VCaP (cell line): ENCODE results near the gene PSMB7.

Experiments
- H3K27ac ChIP-seq: fragments of 450-650 bp; 2 replicates; pipeline ENCODE4 v1.5.1; 2017
- CTCF ChIP-seq: fragments of 450-650 bp; conservative IDR thresholded peaks from 2 replicates; pipeline ENCODE4 v1.5.1; 2017; ENCODE audit warnings: mild to moderate bottlenecking, moderate library complexity

Gene PSMB7

GRCh38 chr9:124377551-124378406, 37.5 kb downstream of the PSMB7 start:
- TF ChIP-seq CTCF: no peak
- no peak overlapping the region for H3K27ac ChIP-seq

GRCh38 chr9:124376329-124376728, 38.9 kb downstream of the PSMB7 start:
- no peak overlapping the region for H3K27ac ChIP-seq
- no peak for TF ChIP-seq CTCF

GRCh38 chr9:124375726-124376125, 39.5 kb downstream of the PSMB7 start:
- H3K27ac ChIP-seq: no peak overlapping the region
- TF ChIP-seq CTCF: no peak

- H3K27ac ChIP-seq: no peak overlapping the region
- TF ChIP-seq CTCF: no peak
Measured at GRCh38 chr9:124373851-124374250, 41.4 kb downstream of the PSMB7 start.

- H3K27ac ChIP-seq: no peak overlapping the region
- TF ChIP-seq CTCF: no peak
Measured at GRCh38 chr9:124373386-124373785, 41.9 kb downstream of the PSMB7 start.

- no peak for TF ChIP-seq CTCF
- H3K27ac ChIP-seq: no peak overlapping the region
Measured at GRCh38 chr9:124372038-124372437, 43.2 kb downstream of the PSMB7 start.

- H3K27ac ChIP-seq: no peak overlapping the region
- TF ChIP-seq CTCF: no peak
Measured at GRCh38 chr9:124370896-124371582, 44.2 kb downstream of the PSMB7 start.
